HEK293 (cell line): ENCODE measurements around the gene ZMYM3.

Experiments
- CTCF ChIA-PET: fragments of 350-600 bp; formaldehyde crosslinking; extraction: SDS; loops from one replicate; lab custom pipeline; 2021; ENCODE audit warnings: antibody characterized with exemption; lab: Yijun Ruan, JAX
- POLR2A ChIA-PET: fragments of 300-600 bp; formaldehyde crosslinking; extraction: SDS; loops from one replicate; lab custom pipeline; 2020; ENCODE audit warnings: antibody characterized with exemption, inconsistent platforms; lab: Yijun Ruan, JAX
- H3K27ac ChIP-seq: fragments of 200-500 bp; sonication (Bioruptor generic); 2 replicates; pipeline ENCODE4 v1.5.1; 2014; ENCODE audit warnings: low read depth, low read length, control low read depth, inconsistent platforms; ENCODE audit errors: extremely low read depth
- H3K36me3 ChIP-seq, 2 experiments: fragments of 200-500 bp in 1 of 2; sonication (Bioruptor generic) in 1 of 2; 1 replicate in 1 of 2; 2 replicates in 1 of 2; pipeline ENCODE4 v1.5.1; 2014 to 2017; ENCODE audit warnings: inconsistent platforms in 2 of 2, low read length in 2 of 2; ENCODE audit not compliant: control insufficient read depth in 2 of 2, insufficient read depth in 1 of 2
- H3K4me1 ChIP-seq: fragments of 200-500 bp; sonication (Bioruptor generic); 2 replicates; pipeline ENCODE4 v1.5.1; 2014; ENCODE audit warnings: mild to moderate bottlenecking, low read length, inconsistent platforms; ENCODE audit not compliant: control insufficient read depth, insufficient read depth
- H3K4me3 ChIP-seq: 2 replicates; pipeline ENCODE4 v1.5.1; 2011; ENCODE audit warnings: low read depth, mild to moderate bottlenecking, control low read depth, low read length, moderate library complexity
- H3K9me3 ChIP-seq: fragments of 200-500 bp; sonication (Bioruptor generic); 2 replicates; pipeline ENCODE4 v1.5.1; 2014; ENCODE audit warnings: low read depth, low read length, inconsistent platforms; ENCODE audit not compliant: control insufficient read depth, insufficient read depth
- FEZF1 ChIP-seq: fragments of 450-650 bp; formaldehyde crosslinking; IDR thresholded peaks from 2 replicates; pipeline ENCODE4 v1.5.1; 2016; ENCODE audit warnings: missing biosample characterization, missing genetic modification characterization
- GLI2 ChIP-seq: fragments of 450-650 bp; formaldehyde crosslinking; IDR thresholded peaks from 2 replicates; pipeline ENCODE4; 2017; ENCODE audit warnings: missing biosample characterization, missing genetic modification characterization, low read depth, borderline replicate concordance
- REST ChIP-seq: fragments of 450-650 bp; formaldehyde crosslinking; IDR thresholded peaks from 2 replicates; pipeline ENCODE4 v1.5.1; 2016; ENCODE audit warnings: missing biosample characterization, missing genetic modification characterization
- SP2 ChIP-seq: fragments of 450-650 bp; formaldehyde crosslinking; IDR thresholded peaks from 2 replicates; pipeline ENCODE4 v1.5.1; 2016; ENCODE audit warnings: missing biosample characterization, missing genetic modification characterization
- SP7 ChIP-seq: fragments of 450-650 bp; formaldehyde crosslinking; IDR thresholded peaks from 2 replicates; pipeline ENCODE4 v1.5.1; 2016; ENCODE audit warnings: missing biosample characterization, missing genetic modification characterization
- ZBTB1 ChIP-seq: fragments of 450-650 bp; formaldehyde crosslinking; IDR thresholded peaks from 2 replicates; pipeline ENCODE4 v1.5.1; 2016; ENCODE audit warnings: missing biosample characterization, missing genetic modification characterization
- ZBTB8A ChIP-seq: fragments of 450-650 bp; formaldehyde crosslinking; IDR thresholded peaks from 2 replicates; pipeline ENCODE4 v1.5.1; 2016; ENCODE audit warnings: missing biosample characterization, missing genetic modification characterization
- ZEB2 ChIP-seq: fragments of 450-650 bp; formaldehyde crosslinking; IDR thresholded peaks from 2 replicates; pipeline ENCODE4 v1.5.1; 2016; ENCODE audit warnings: missing biosample characterization, missing genetic modification characterization
- ZFP37 ChIP-seq: fragments of 450-650 bp; formaldehyde crosslinking; IDR thresholded peaks from 2 replicates; pipeline ENCODE4 v1.5.1; 2016; ENCODE audit warnings: missing biosample characterization, missing genetic modification characterization
- ZNF112 ChIP-seq: fragments of 450-650 bp; formaldehyde crosslinking; IDR thresholded peaks from 2 replicates; pipeline ENCODE4 v1.5.0; 2017; ENCODE audit warnings: missing biosample characterization, missing genetic modification characterization
- ZNF140 ChIP-seq: fragments of 450-650 bp; formaldehyde crosslinking; IDR thresholded peaks from 2 replicates; pipeline ENCODE4 v1.5.1; 2016; ENCODE audit warnings: missing biosample characterization, missing genetic modification characterization
- ZNF169 ChIP-seq: fragments of 450-650 bp; formaldehyde crosslinking; IDR thresholded peaks from 2 replicates; pipeline ENCODE4 v1.5.1; 2016; ENCODE audit warnings: missing biosample characterization, missing genetic modification characterization
- ZNF292 ChIP-seq: fragments of 450-650 bp; formaldehyde crosslinking; IDR thresholded peaks from 2 replicates; pipeline ENCODE4 v1.5.1; 2016; ENCODE audit warnings: low read depth, missing biosample characterization, missing genetic modification characterization, borderline replicate concordance
- ZNF341 ChIP-seq: fragments of 450-650 bp; formaldehyde crosslinking; IDR thresholded peaks from 2 replicates; pipeline ENCODE4; 2016; ENCODE audit warnings: low read depth, missing biosample characterization, missing genetic modification characterization
- ZNF354C ChIP-seq: fragments of 450-650 bp; formaldehyde crosslinking; IDR thresholded peaks from 2 replicates; pipeline ENCODE4 v1.5.1; 2016; ENCODE audit warnings: missing biosample characterization, missing genetic modification characterization, low read depth, borderline replicate concordance
- ZNF510 ChIP-seq: fragments of 450-650 bp; formaldehyde crosslinking; IDR thresholded peaks from 2 replicates; pipeline ENCODE4 v1.5.1; 2018; ENCODE audit warnings: mild to moderate bottlenecking, missing genetic modification characterization, missing biosample characterization; ENCODE audit not compliant: insufficient replicate concordance
- ZNF555 ChIP-seq: fragments of 450-650 bp; formaldehyde crosslinking; conservative IDR thresholded peaks from 2 replicates; pipeline ENCODE4 v1.5.1; 2017; ENCODE audit warnings: missing biosample characterization, mild to moderate bottlenecking, missing genetic modification characterization, inconsistent platforms
- ZNF623 ChIP-seq: fragments of 450-650 bp; formaldehyde crosslinking; IDR thresholded peaks from 2 replicates; pipeline ENCODE4 v1.5.1; 2016; ENCODE audit warnings: missing biosample characterization, missing genetic modification characterization
- ZNF639 ChIP-seq: fragments of 450-650 bp; formaldehyde crosslinking; IDR thresholded peaks from 2 replicates; pipeline ENCODE4 v1.5.1; 2016; ENCODE audit warnings: missing biosample characterization, missing genetic modification characterization
- ZNF654 ChIP-seq: fragments of 450-650 bp; formaldehyde crosslinking; IDR thresholded peaks from 2 replicates; pipeline ENCODE4 v1.5.1; 2016; ENCODE audit warnings: low read depth, missing biosample characterization, missing genetic modification characterization
- ZNF747 ChIP-seq: fragments of 450-650 bp; formaldehyde crosslinking; IDR thresholded peaks from 2 replicates; pipeline ENCODE4 v1.5.1; 2016; ENCODE audit warnings: missing biosample characterization, missing genetic modification characterization
- ZNF791 ChIP-seq: fragments of 450-650 bp; formaldehyde crosslinking; IDR thresholded peaks from 2 replicates; pipeline ENCODE4 v1.5.1; 2016; ENCODE audit warnings: missing biosample characterization, missing genetic modification characterization
- ZXDB ChIP-seq: fragments of 450-650 bp; formaldehyde crosslinking; IDR thresholded peaks from 2 replicates; pipeline ENCODE4 v1.5.1; 2016; ENCODE audit warnings: missing biosample characterization, missing genetic modification characterization
- TF ChIP-seq, protein P1 (sequence below): fragments of 450-650 bp; IDR thresholded peaks from 2 replicates; pipeline ENCODE4 v1.5.1; 2018; ENCODE audit warnings: missing biosample characterization, missing genetic modification characterization
- TF ChIP-seq, protein P2 (sequence below): sonication (generic); formaldehyde crosslinking; IDR thresholded peaks from 2 replicates; pipeline ENCODE4 v1.8.1; 2022; ENCODE audit warnings: mild to moderate bottlenecking, moderate library complexity, missing genetic modification reagents
- TF ChIP-seq, protein P3 (sequence below): fragments of 450-650 bp; formaldehyde crosslinking; IDR thresholded peaks from 2 replicates; pipeline ENCODE4; 2016; ENCODE audit warnings: missing biosample characterization, missing genetic modification characterization

Gene ZMYM3

GRCh38 chrX:71222929-71223328 lies 31.0 kb downstream of the ZMYM3 start, which contains the start of gene GJB1:
Gene GJB1 (plus strand): TSS chrX:71223224. CDS start chrX:71223708, 484 bp downstream.
- CTCF ChIA-PET, result no interaction called here
- H3K27ac ChIP-seq, result no peak within 1 kb of the TSS
- TF ChIP-seq ZNF791 (tag by site-specific recombination), result no peak
- TF ChIP-seq FEZF1 (tag by site-specific recombination), result no peak
- TF ChIP-seq ZNF169 (tag by site-specific recombination), result no peak
- TF ChIP-seq, all 188 proteins: peak for 0
- Histone ChIP-seq H3K4me3 (no peak within 1 kb of the TSS), H3K9me3 (no peaks in the 10 kb centered on the region), H3K36me3 (no peaks in the 10 kb centered on the region; a peak in 1 of 3 replicates), H3K4me1 (no peaks in the 10 kb centered on the region)
- POLR2A ChIA-PET, result interaction anchor here (0.8 kb wide), 1 partner anchor 41 kb away, joined by 3 read pairs; no protein-coding TSS in a partner anchor

- no peaks in the 10 kb centered on the region for H3K9me3 ChIP-seq
- ChIA-PET CTCF (no interaction called here), POLR2A (no interaction called here)
- no peak overlapping the region for H3K27ac ChIP-seq
- H3K36me3 ChIP-seq, result no peaks in the 10 kb centered on the region; a peak in 1 of 3 replicates
- no peak overlapping the region for H3K4me3 ChIP-seq
- no peaks in the 10 kb centered on the region for H3K4me1 ChIP-seq
- TF ChIP-seq ZBTB8A (tag by site-specific recombination) (peak; percentile 32; the same call in 1 of the 2 replicates), REST (tag by site-specific recombination) (peak; percentile 53; the same call in 1 of the 2 replicates), ZNF341 (0 out of 2 replicates have a peak, but pooled peaks have one; percentile 13), ZNF639 (tag by site-specific recombination) (no peak), ZNF292 (tag by site-specific recombination) (0 out of 2 replicates have a peak, but pooled peaks have one; percentile 19), ZNF747 (no peak), ZNF354C (peak; percentile 69; the same call in 1 of the 2 replicates), ZNF510 (tag by site-specific recombination) (peak; percentile 41), ZNF112 (tag by site-specific recombination) (no peak), ZNF555 (tag by site-specific recombination) (peak; percentile 66), ZEB2 (tag by site-specific recombination) (no peak), ZFP37 (tag by site-specific recombination) (0 out of 2 replicates have a peak, but pooled peaks have one; percentile 34), ZNF654 (tag by site-specific recombination) (peak; percentile 20; the same call in 1 of the 2 replicates), ZNF140 (tag by site-specific recombination) (peak; percentile 60; the same call in 1 of the 2 replicates), GLI2 (tag by site-specific recombination) (peak; percentile 38; the same call in 1 of the 2 replicates), ZNF623 (tag by site-specific recombination) (peak; percentile 61), SP7 (tag by site-specific recombination) (no peak), SP2 (no peak), ZBTB1 (peak; percentile 17; the same call in 1 of the 2 replicates), ZXDB (tag by site-specific recombination) (peak; percentile 25; the same call in 1 of the 2 replicates)
- TF ChIP-seq, protein P1, sequence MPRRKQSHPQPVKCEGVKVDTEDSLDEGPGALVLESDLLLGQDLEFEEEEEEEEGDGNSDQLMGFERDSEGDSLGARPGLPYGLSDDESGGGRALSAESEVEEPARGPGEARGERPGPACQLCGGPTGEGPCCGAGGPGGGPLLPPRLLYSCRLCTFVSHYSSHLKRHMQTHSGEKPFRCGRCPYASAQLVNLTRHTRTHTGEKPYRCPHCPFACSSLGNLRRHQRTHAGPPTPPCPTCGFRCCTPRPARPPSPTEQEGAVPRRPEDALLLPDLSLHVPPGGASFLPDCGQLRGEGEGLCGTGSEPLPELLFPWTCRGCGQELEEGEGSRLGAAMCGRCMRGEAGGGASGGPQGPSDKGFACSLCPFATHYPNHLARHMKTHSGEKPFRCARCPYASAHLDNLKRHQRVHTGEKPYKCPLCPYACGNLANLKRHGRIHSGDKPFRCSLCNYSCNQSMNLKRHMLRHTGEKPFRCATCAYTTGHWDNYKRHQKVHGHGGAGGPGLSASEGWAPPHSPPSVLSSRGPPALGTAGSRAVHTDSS, result no peak
- TF ChIP-seq, protein P2, sequence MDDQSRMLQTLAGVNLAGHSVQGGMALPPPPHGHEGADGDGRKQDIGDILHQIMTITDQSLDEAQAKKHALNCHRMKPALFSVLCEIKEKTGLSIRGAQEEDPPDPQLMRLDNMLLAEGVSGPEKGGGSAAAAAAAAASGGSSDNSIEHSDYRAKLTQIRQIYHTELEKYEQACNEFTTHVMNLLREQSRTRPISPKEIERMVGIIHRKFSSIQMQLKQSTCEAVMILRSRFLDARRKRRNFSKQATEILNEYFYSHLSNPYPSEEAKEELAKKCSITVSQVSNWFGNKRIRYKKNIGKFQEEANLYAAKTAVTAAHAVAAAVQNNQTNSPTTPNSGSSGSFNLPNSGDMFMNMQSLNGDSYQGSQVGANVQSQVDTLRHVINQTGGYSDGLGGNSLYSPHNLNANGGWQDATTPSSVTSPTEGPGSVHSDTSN, result no peak
- TF ChIP-seq, protein P3, sequence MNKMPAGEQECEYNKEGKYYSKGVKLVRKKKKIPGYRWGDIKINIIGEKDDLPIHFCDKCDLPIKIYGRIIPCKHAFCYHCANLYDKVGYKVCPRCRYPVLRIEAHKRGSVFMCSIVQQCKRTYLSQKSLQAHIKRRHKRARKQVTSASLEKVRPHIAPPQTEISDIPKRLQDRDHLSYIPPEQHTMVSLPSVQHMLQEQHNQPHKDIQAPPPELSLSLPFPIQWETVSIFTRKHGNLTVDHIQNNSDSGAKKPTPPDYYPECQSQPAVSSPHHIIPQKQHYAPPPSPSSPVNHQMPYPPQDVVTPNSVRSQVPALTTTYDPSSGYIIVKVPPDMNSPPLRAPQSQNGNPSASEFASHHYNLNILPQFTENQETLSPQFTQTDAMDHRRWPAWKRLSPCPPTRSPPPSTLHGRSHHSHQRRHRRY, result no peak
These were observed 32.8 kb downstream of the ZMYM3 start for GRCh38 chrX:71221145-71221544.
